Ramos (cell line): Measurements from ENCODE around the gene LRRC49.
"Not testable (repeated sequence)": the region's sequence is repeated elsewhere in the genome, so short reads cannot be mapped to it uniquely, and the experiment has no call there.

Source experiments
- in situ Hi-C: fragments of 300-500 bp; cut with MboI; formaldehyde crosslinking; loops from one replicate; pipeline ENCODE4 v1.14.3; 2022; ENCODE audit warnings: low sequenced_read_pairs; ENCODE audit not compliant: unreplicated experiment

Gene LRRC49

GRCh38 chr15:70892002-70892911 lies at the start of gene LRRC49, which contains the start of gene THAP10:
TSS of gene LRRC49 (plus strand) at chr15:70892826. CDS start at chr15:70892895, 69 bp downstream.
TSS of gene THAP10 (minus strand) at chr15:70892433. CDS start at chr15:70892272, 161 bp downstream.
- in situ Hi-C loops = no loop called here

GRCh38 chr15:70845602-70846360 lies 46.8 kb upstream of the LRRC49 start:
- in situ Hi-C loops = no loop called here

GRCh38 chr15:70851889-70852288 lies 40.7 kb upstream of the LRRC49 start:
- in situ Hi-C loops = no loop called here

- in situ Hi-C loops = no loop called here
Observed at GRCh38 chr15:70852501-70853317, 39.9 kb upstream of the LRRC49 start.

- in situ Hi-C loops = no loop called here
Observed at GRCh38 chr15:70853318-70853972, 39.2 kb upstream of the LRRC49 start.

- in situ Hi-C loops = no loop called here
Observed at GRCh38 chr15:70853973-70854665, 38.5 kb upstream of the LRRC49 start, which contains the start of gene LARP6. TSS of gene LARP6 (minus strand) at chr15:70854157. CDS start at chr15:70854088, 69 bp downstream.

- in situ Hi-C loops = no loop called here
Observed at GRCh38 chr15:70854666-70854976, 38.0 kb upstream of the LRRC49 start.

GRCh38 chr15:70855764-70856163 lies 36.9 kb upstream of the LRRC49 start:
- in situ Hi-C loops = no loop called here

GRCh38 chr15:70856177-70856883 lies 36.3 kb upstream of the LRRC49 start:
- in situ Hi-C loops = no loop called here

GRCh38 chr15:70856884-70857561 lies 35.6 kb upstream of the LRRC49 start:
- in situ Hi-C loops = no loop called here

GRCh38 chr15:70857562-70858285 lies 34.9 kb upstream of the LRRC49 start:
- in situ Hi-C loops = no loop called here

- in situ Hi-C loops = not testable (repeated sequence)
Observed at GRCh38 chr15:70858614-70859321, 33.9 kb upstream of the LRRC49 start.

GRCh38 chr15:70859322-70859908 lies 33.2 kb upstream of the LRRC49 start:
- in situ Hi-C loops = no loop called here

GRCh38 chr15:70859998-70860397 lies 32.6 kb upstream of the LRRC49 start:
- in situ Hi-C loops = no loop called here

GRCh38 chr15:70863450-70864218 lies 29.0 kb upstream of the LRRC49 start:
- in situ Hi-C loops = no loop called here
